ENCODE results near the gene MYO15A.

MYO15A gene

GRCh38 chr17:18139498-18139897 lies 30.9 kb downstream of the MYO15A start:
- Mint-ChIP-seq H3K4me1 (no peaks in the 10 kb centered on the region), H3K9me3 (no peaks in the 10 kb centered on the region), H3K27ac (no peak overlapping the region), H3K36me3 (no peaks in the 10 kb centered on the region), H3K4me3 (no peak overlapping the region)
- ATAC-seq (no peak), DNase-seq (ENCODE audit: low spot score in 2 of 2) (no peak)

- no peak for ATAC-seq
- no peaks in the 10 kb centered on the region for H3K36me3 Mint-ChIP-seq
- no peak overlapping the region for H3K27ac Mint-ChIP-seq
- no peaks in the 10 kb centered on the region for H3K9me3 Mint-ChIP-seq
- H3K4me1 Mint-ChIP-seq: no peaks in the 10 kb centered on the region
- no peak overlapping the region for H3K4me3 Mint-ChIP-seq
- no peak for DNase-seq (ENCODE audit: low spot score in 2 of 2)
Observed at GRCh38 chr17:18139949-18140348, 31.4 kb downstream of the MYO15A start.

- Mint-ChIP-seq H3K4me3 (no peak overlapping the region), H3K4me1 (no peaks in the 10 kb centered on the region), H3K27ac (no peak overlapping the region), H3K36me3 (no peaks in the 10 kb centered on the region), H3K9me3 (no peaks in the 10 kb centered on the region)
- ATAC-seq (no peak), DNase-seq (ENCODE audit: low spot score in 2 of 2) (no peak)
Observed at GRCh38 chr17:18140648-18141047, 32.1 kb downstream of the MYO15A start.

DNA sequence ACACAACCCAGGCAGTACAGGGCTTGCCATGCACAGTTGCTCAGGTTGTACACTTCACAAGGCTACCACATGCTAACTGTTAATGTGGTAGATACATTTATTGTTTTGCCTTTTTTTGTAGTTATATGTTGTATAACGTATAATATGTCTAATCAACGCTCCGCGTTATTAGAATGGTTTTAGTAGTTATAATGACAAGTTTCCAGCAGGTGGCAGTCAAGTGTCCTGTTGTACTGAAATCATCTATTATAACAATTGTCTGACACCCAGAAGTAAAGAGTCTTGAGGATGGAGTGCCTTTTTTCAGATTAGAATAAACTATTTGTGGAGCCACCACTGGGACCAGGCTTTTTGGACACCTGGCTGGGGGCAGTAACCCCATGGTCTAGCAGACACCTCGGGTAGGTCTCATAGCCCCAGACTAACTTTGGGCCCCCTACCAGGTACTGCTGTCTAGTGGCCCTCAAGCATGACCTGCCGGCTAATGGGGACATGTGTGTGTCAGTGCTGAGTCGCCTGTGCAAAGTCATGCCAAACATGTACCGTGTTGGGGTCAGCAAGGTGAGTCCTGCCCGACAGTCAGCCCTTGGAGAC lies 32.8 kb downstream of the MYO15A start:
- no peak overlapping the region for H3K27ac Mint-ChIP-seq
- ATAC-seq: peak; percentile 47
- no peaks in the 10 kb centered on the region for H3K9me3 Mint-ChIP-seq
- DNase-seq (ENCODE audit: low spot score in 2 of 2): peak; percentile 30 to 56
- no peak overlapping the region for H3K4me3 Mint-ChIP-seq
- no peaks in the 10 kb centered on the region for H3K36me3 Mint-ChIP-seq
- no peaks in the 10 kb centered on the region for H3K4me1 Mint-ChIP-seq

DNA sequence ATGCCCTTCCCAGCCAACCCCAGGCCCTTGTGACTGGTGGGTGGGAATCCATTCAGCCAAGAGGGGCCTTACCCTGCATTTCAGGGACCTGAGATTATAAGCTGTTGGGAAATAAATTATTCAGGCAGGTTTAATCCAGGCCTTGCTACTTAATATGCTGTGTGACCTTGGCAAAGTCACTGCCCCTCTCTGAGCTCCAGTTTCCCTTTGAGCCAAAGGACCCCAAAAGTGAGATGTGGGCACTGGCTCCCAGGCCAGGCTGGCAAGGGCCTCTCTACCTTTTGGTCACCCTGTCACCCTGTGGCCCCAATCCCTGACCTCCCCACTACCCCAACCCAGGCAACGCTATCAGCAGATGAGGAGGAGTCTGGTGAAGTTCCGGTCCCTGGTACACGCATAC lies 33.9 kb downstream of the MYO15A start:
- ATAC-seq (no peak), DNase-seq (ENCODE audit: low spot score in 2 of 2) (no peak)
- Mint-ChIP-seq H3K36me3 (no peaks in the 10 kb centered on the region), H3K27ac (no peak overlapping the region), H3K4me1 (no peaks in the 10 kb centered on the region), H3K4me3 (no peak overlapping the region), H3K9me3 (no peaks in the 10 kb centered on the region)

GRCh38 chr17:18143044-18143936 lies 34.7 kb downstream of the MYO15A start:
- no peaks in the 10 kb centered on the region for H3K9me3 Mint-ChIP-seq
- H3K4me3 Mint-ChIP-seq: no peak overlapping the region
- ATAC-seq (no peak), DNase-seq (ENCODE audit: low spot score in 2 of 2) (no peak)
- H3K36me3 Mint-ChIP-seq: no peaks in the 10 kb centered on the region
- H3K4me1 Mint-ChIP-seq: no peaks in the 10 kb centered on the region
- H3K27ac Mint-ChIP-seq: peak overlapping the region; percentile 43

GRCh38 chr17:18144261-18144660 lies 35.7 kb downstream of the MYO15A start:
- Mint-ChIP-seq H3K9me3 (no peaks in the 10 kb centered on the region), H3K4me1 (no peaks in the 10 kb centered on the region), H3K4me3 (no peak overlapping the region), H3K36me3 (no peaks in the 10 kb centered on the region), H3K27ac (peak overlapping the region; percentile 46)
- no peak for DNase-seq (ENCODE audit: low spot score in 2 of 2)
- no peak for ATAC-seq

GRCh38 chr17:18144855-18145254 lies 36.3 kb downstream of the MYO15A start:
- Mint-ChIP-seq H3K27ac (peak overlapping the region; percentile 46), H3K36me3 (no peaks in the 10 kb centered on the region), H3K4me1 (no peaks in the 10 kb centered on the region), H3K9me3 (no peaks in the 10 kb centered on the region), H3K4me3 (no peak overlapping the region)
- ATAC-seq: no peak
- DNase-seq (ENCODE audit: low spot score in 2 of 2): no peak

- no peak for DNase-seq (ENCODE audit: low spot score in 2 of 2)
- ATAC-seq: no peak
- no peaks in the 10 kb centered on the region for H3K36me3 Mint-ChIP-seq
- no peak overlapping the region for H3K4me3 Mint-ChIP-seq
- peak overlapping the region; percentile 87 for H3K27ac Mint-ChIP-seq
- no peaks in the 10 kb centered on the region for H3K4me1 Mint-ChIP-seq
- no peaks in the 10 kb centered on the region for H3K9me3 Mint-ChIP-seq
Observed at GRCh38 chr17:18145811-18146210, 37.3 kb downstream of the MYO15A start.

DNA sequence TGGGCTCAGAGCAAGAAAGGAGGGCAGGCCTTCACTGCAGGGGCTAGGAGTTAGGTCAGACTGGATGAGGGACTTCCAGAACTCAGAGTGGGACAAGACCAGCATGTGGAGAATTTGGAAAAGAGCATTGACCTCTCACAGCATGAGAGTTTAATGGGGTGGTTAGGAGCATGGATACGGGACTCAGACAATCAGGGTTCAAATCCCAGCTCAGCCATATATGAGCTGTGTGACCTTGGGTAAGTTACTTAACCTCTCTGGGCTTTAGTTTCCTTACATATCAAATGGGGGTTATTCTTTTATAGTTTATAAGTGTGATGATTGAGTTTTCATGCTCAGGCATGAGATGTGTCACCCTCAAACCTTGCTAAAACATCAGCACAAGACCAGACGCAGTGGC lies 37.7 kb downstream of the MYO15A start:
- Mint-ChIP-seq H3K9me3 (no peaks in the 10 kb centered on the region), H3K4me1 (no peaks in the 10 kb centered on the region), H3K36me3 (no peaks in the 10 kb centered on the region), H3K4me3 (no peak overlapping the region), H3K27ac (peak overlapping the region; percentile 87)
- no peak for DNase-seq (ENCODE audit: low spot score in 2 of 2)
- ATAC-seq: no peak

- no peak for DNase-seq (ENCODE audit: low spot score in 2 of 2)
- no peak for ATAC-seq
- no peaks in the 10 kb centered on the region for H3K9me3 Mint-ChIP-seq
- no peak overlapping the region for H3K4me3 Mint-ChIP-seq
- H3K4me1 Mint-ChIP-seq: no peaks in the 10 kb centered on the region
- H3K36me3 Mint-ChIP-seq: no peaks in the 10 kb centered on the region
- H3K27ac Mint-ChIP-seq: peak overlapping the region; percentile 87
Observed at GRCh38 chr17:18146980-18147379, 38.4 kb downstream of the MYO15A start.

GRCh38 chr17:18148586-18148985 lies 40.0 kb downstream of the MYO15A start:
- Mint-ChIP-seq H3K4me3 (no peak overlapping the region), H3K4me1 (peaks cover 9% of the 10 kb centered on the region), H3K9me3 (no peaks in the 10 kb centered on the region), H3K36me3 (peaks cover 4% of the 10 kb centered on the region), H3K27ac (no peak overlapping the region)
- ATAC-seq: no peak
- DNase-seq (ENCODE audit: low spot score in 2 of 2): no peak

- ATAC-seq: no peak
- peaks cover 24% of the 10 kb centered on the region for H3K4me1 Mint-ChIP-seq
- H3K4me3 Mint-ChIP-seq: no peak overlapping the region
- H3K9me3 Mint-ChIP-seq: no peaks in the 10 kb centered on the region
- DNase-seq (ENCODE audit: low spot score in 2 of 2): no peak
- H3K27ac Mint-ChIP-seq: peak overlapping the region; percentile 43
- peaks cover 4% of the 10 kb centered on the region for H3K36me3 Mint-ChIP-seq
Observed at GRCh38 chr17:18151290-18151689, 42.7 kb downstream of the MYO15A start.

- Mint-ChIP-seq H3K4me3 (no peak overlapping the region), H3K27ac (no peak overlapping the region), H3K36me3 (peaks cover 11% of the 10 kb centered on the region)
Observed at GRCh38 chr17:18155179-18155578, 46.6 kb downstream of the MYO15A start.

DNA sequence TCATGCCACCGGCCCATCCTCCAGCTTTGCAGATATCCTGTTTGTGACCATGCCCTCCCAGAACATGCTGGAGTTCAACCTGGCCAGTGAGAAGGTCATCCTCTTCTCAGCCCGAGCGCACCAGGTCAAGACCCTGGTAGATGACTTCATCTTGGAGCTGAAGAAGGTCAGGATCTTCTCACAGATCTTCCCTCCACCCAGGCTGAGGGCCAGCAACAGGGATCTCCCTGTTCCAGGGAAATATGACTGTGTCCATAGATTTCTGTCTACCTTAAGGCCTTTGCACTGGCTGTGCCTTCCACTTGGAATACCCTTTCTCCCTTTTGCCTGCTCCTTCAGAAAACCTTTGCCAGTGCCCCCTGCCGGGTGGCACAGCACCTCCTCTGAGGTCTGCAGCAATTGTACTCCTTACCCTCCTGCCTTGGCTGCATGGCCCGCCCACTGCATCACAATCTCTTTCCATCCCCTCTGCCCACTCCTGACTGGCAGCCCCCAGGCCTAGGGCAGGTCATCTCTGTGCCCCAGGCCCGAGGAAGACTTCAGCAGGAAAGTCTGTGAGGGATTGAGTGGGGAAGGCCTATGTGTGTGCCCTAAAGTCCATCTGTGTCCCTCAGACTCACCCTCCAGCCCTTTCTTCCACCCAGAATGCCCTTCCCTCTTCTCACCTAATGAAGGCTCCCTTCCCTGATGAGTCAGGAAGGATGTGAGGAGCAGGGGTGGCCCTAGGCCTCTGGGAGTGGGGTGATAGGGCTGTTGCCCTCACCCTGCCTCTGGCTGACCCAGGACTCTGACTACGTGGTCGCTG lies 47.8 kb downstream of the MYO15A start:
- ATAC-seq: no peak
- peaks cover 11% of the 10 kb centered on the region for H3K36me3 Mint-ChIP-seq
- H3K9me3 Mint-ChIP-seq: no peaks in the 10 kb centered on the region
- H3K4me1 Mint-ChIP-seq: peaks cover 50% of the 10 kb centered on the region
- no peak overlapping the region for H3K4me3 Mint-ChIP-seq
- no peak for DNase-seq (ENCODE audit: low spot score in 2 of 2)
- peak overlapping the region; percentile 92 for H3K27ac Mint-ChIP-seq

More at GRCh38 chr17:18155179-18155578, 46.6 kb downstream of the MYO15A start:
- ATAC-seq: no peak
- no peak for DNase-seq (ENCODE audit: low spot score in 2 of 2)
- H3K4me1 Mint-ChIP-seq: peaks cover 43% of the 10 kb centered on the region
- no peaks in the 10 kb centered on the region for H3K9me3 Mint-ChIP-seq

All from stimulated activated effector memory CD8-positive, alpha-beta T cell treated with anti-CD3 and anti-CD28 coated beads, Interleukin-12 subunit alpha, Interleukin-12 subunit beta, amount 100 ng/mL, for 72 hours (primary cell).